ENCODE results near the gene HRG.

Gene HRG

DNA sequence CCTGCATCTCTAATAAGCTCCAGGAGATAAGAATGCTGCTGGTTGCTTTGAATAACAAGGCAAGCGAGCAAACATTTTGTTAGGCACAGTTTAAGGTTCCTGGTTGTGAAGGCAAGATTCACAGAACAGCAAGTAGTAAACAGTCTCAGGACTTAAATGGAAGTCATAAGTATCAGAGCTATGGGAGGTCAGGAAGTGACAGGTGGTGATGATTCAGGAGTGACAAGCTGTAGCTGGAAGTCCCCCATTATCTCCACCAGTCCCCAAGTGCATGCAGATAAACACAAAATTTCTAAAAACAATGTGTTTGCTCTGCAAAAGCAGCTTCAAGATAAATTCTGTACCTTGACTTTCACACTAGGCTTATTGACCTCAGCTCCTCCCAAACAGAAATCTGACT, 22.3 kb upstream of the HRG start:
- DNase-seq (ENCODE audit: low read depth), result no peak
- no peak overlapping the region for H3K4me3 ChIP-seq (ENCODE audit: low read depth, low read length)
- TF ChIP-seq, protein P1, sequence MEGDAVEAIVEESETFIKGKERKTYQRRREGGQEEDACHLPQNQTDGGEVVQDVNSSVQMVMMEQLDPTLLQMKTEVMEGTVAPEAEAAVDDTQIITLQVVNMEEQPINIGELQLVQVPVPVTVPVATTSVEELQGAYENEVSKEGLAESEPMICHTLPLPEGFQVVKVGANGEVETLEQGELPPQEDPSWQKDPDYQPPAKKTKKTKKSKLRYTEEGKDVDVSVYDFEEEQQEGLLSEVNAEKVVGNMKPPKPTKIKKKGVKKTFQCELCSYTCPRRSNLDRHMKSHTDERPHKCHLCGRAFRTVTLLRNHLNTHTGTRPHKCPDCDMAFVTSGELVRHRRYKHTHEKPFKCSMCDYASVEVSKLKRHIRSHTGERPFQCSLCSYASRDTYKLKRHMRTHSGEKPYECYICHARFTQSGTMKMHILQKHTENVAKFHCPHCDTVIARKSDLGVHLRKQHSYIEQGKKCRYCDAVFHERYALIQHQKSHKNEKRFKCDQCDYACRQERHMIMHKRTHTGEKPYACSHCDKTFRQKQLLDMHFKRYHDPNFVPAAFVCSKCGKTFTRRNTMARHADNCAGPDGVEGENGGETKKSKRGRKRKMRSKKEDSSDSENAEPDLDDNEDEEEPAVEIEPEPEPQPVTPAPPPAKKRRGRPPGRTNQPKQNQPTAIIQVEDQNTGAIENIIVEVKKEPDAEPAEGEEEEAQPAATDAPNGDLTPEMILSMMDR (IDR thresholded peaks at IDR 0.05; ENCODE audit: low read depth, low read length, missing control alignments), result no peak
- in situ Hi-C loops (cut with HindIII; ENCODE audit: low sequenced_read_pairs), result no loop called here

DNA sequence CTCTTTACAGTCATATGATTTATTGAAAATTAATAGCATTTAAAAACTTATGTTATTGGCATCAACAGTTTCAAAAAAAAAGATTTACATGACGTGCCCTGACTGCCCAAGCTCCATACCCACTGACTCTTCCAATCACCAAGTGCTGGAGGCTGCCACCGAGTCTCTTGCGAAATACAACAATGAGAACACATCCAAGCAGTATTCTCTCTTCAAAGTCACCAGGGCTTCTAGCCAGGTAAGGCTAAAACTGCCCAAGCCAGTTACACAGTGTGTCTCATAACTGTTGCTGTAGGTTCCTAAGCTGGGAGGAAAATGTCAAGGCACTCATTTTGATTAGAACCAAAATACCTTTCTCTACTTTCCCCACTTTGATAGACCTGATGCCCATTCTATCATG, 21.1 kb upstream of the HRG start:
- TF ChIP-seq, protein P1 (IDR thresholded peaks at IDR 0.05; ENCODE audit: low read depth, low read length, missing control alignments), result no peak
- DNase-seq (ENCODE audit: low read depth), result no peak
- in situ Hi-C loops (cut with HindIII; ENCODE audit: low sequenced_read_pairs), result no loop called here
- H3K4me3 ChIP-seq (ENCODE audit: low read depth, low read length), result no peak overlapping the region

DNA sequence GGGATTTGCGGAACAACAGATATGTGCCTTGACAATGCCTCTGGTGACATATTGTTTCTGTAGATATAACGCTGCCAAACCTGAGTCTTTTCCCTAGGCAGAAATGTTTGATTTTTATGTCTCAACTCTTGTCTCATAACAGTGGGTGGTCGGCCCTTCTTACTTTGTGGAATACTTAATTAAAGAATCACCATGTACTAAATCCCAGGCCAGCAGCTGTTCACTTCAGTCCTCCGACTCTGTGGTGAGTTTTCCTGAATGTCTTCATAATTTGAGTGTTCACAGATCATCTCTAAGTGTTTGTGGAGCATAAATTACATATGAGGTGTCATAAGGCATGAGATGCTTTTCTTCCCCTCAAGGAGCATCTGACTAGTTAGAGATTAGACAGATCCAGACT, 19.7 kb upstream of the HRG start:
- TF ChIP-seq, protein P1 (IDR thresholded peaks at IDR 0.05; ENCODE audit: low read depth, low read length, missing control alignments), result no peak
- H3K4me3 ChIP-seq (ENCODE audit: low read depth, low read length), result no peak overlapping the region
- in situ Hi-C loops (cut with HindIII; ENCODE audit: low sequenced_read_pairs), result no loop called here
- DNase-seq (ENCODE audit: low read depth), result no peak

DNA sequence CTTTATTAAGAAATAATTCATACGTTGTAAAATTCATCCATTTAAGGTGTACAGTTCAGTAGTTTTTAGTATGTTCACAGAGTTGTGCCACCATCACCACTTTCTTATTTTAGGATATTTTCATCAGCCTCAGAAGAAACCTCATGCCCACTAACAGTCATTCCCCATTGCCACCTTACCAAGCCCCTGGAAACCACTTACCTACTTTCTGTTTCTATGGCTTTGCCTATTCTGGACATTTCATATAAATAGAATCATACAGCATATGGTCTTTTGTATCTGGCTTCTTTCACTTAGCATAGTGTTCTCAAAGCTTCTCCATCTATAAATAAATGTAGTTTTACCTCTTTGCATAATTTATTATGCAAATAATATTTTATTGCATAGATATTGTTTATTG, 19.0 kb upstream of the HRG start:
- H3K4me3 ChIP-seq (ENCODE audit: low read depth, low read length), result no peak overlapping the region
- in situ Hi-C loops (cut with HindIII; ENCODE audit: low sequenced_read_pairs), result no loop called here
- TF ChIP-seq, protein P1 (IDR thresholded peaks at IDR 0.05; ENCODE audit: low read depth, low read length, missing control alignments), result no peak
- DNase-seq (ENCODE audit: low read depth), result no peak

DNA sequence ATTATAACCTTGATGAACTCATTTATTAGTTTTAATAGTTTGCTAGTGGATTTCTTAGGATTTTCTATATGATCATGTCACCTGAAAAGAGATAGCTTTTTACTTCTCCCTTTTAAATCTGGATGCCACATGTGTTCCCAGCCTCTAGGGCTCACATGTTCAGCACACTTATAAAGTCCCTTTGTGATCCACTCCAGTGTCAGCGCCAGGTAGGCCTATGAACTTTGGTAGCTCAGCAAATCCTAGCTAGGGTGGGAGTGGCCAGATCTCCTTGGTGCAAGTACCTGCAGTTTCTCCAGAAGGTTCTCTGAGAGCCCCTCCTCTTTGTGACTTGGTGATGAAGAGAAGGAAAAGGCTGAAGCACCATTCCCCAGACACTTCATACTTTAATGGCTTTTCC, 17.0 kb upstream of the HRG start:
- no peak for DNase-seq (ENCODE audit: low read depth)
- TF ChIP-seq, protein P1 (IDR thresholded peaks at IDR 0.05; ENCODE audit: low read depth, low read length, missing control alignments), result no peak
- no peak overlapping the region for H3K4me3 ChIP-seq (ENCODE audit: low read depth, low read length)
- in situ Hi-C loops (cut with HindIII; ENCODE audit: low sequenced_read_pairs), result no loop called here

DNA sequence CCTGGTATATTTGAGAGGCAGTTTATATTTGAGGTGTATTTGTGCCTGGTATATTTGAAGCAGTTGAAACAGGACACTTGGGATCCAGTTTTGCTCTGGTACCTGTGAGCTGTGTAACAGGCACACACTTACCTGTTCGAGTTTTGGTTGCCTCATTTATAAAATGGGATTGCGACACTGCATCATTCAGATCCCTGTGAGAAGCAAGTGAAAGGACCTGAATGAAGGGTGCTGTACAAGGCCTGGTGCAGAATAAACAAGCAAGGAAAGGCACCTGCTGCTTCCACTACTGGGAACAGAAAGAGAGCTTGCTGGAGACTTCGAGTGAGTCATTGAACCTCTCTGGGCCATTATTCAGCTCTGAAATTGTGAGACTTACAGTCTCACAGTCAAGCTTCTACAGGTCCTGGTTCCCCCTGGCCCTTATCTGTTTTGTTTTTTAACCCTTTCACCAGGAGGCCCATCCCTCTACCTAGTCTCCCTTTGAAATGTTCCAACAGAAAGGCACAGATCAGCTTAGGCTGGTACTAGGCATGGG, 14.1 kb upstream of the HRG start:
- in situ Hi-C loops (cut with HindIII; ENCODE audit: low sequenced_read_pairs), result no loop called here
- no peak overlapping the region for H3K4me3 ChIP-seq (ENCODE audit: low read depth, low read length)
- no peak for DNase-seq (ENCODE audit: low read depth)
- TF ChIP-seq, protein P1 (IDR thresholded peaks at IDR 0.05; ENCODE audit: low read depth, low read length, missing control alignments), result no peak

Measured in astrocyte of the cerebellum (primary cell).